ENCODE data around the gene DNAJC3. TPM values are rescaled to one million over a fixed set of nuclear protein-coding genes. Genes with fewer than 3 reads are reported as not detected.

Gene DNAJC3
- total and polyA plus RNA-seq, 2 experiments from 2014 or later, result 19.5 to 27.5 TPM

GRCh38 chr13:95630593-95630992 is 46.3 kb upstream of the DNAJC3 start (continued):
- no peak for TF ChIP-seq CTCF (conservative IDR thresholded peaks at IDR 0.05; ENCODE audit: low read depth in 2 of 2)
- TF ChIP-seq EZH2phosphoT487 (IDR thresholded peaks at IDR 0.05; ENCODE audit: unreplicated experiment), result no peak
- no peak for TF ChIP-seq STAT1 (IDR thresholded peaks at IDR 0.05; ENCODE audit: unreplicated experiment)
- no peak for TF ChIP-seq ZNF114 (CRISPR knock-in tag; IDR thresholded peaks at IDR 0.05)
- no peak for TF ChIP-seq REST (IDR thresholded peaks at IDR 0.05; ENCODE audit: unreplicated experiment)

DNA sequence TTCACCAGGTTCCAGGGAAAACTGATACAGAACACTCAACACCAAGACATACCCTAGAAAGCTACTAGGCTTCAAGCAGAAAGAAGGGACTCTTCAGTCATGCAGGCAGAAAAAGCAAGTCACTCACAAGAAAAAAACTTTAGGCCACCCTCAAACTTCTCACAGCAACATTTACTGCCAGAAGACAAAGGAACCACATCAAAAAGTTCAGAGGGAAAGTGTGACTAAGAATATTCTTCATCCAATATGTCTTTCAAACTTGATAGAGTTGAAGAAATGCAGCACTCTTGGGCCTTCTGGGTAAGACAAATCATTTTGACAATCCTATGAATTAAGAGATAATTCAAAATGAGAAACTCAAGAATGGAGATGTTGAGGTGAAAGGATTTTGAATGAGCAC is 40.1 kb upstream of the DNAJC3 start:
- no peaks in the 10 kb centered on the region for H3F3A ChIP-seq (replicated peaks; ENCODE audit: low read depth)
- H3K9me3 Mint-ChIP-seq, result no peaks in the 10 kb centered on the region
- TF ChIP-seq POLR2AphosphoS5 (IDR thresholded peaks at IDR 0.05; ENCODE audit: low read depth) (no peak), ZNF331 (CRISPR knock-in tag; IDR thresholded peaks at IDR 0.05; ENCODE audit: low read depth) (no peak), STAT1 (IDR thresholded peaks at IDR 0.05; ENCODE audit: unreplicated experiment) (no peak), EZH2phosphoT487 (IDR thresholded peaks at IDR 0.05; ENCODE audit: unreplicated experiment) (no peak), ZNF114 (CRISPR knock-in tag; IDR thresholded peaks at IDR 0.05) (no peak), ETS1 (IDR thresholded peaks at IDR 0.05) (no peak), CREB1 (CRISPR knock-in tag; IDR thresholded peaks at IDR 0.05; ENCODE audit: low read depth) (no peak), EZH2 (IDR thresholded peaks at IDR 0.05; ENCODE audit: low read depth, unreplicated experiment) (no peak), REST (IDR thresholded peaks at IDR 0.05; ENCODE audit: unreplicated experiment) (no peak), NANOG (IDR thresholded peaks at IDR 0.05; ENCODE audit: borderline replicate concordance) (no peak)

More for the DNA sequence above, 40.1 kb upstream of the DNAJC3 start:
- Histone ChIP-seq H3K79me2 (replicated peaks; ENCODE audit: insufficient read depth) (no peaks in the 10 kb centered on the region), H2AFZ (no peak overlapping the region), H3K4me2 (no peak overlapping the region), H3K4me3 (no peak overlapping the region), H3K27ac (ENCODE audit: low read depth) (no peak overlapping the region), H3K9me2 (ENCODE audit: insufficient read depth) (no peaks in the 10 kb centered on the region), H3K27me3 (ENCODE audit: insufficient read depth) (0 out of 2 replicates have a peak, but pooled peaks cover 5% of the 10 kb centered on the region), H3K4me1 (ENCODE audit: insufficient read depth) (peaks cover 6% of the 10 kb centered on the region), H3K36me3 (ENCODE audit: insufficient read depth) (peaks cover 4% of the 10 kb centered on the region), H4K20me1 (replicated peaks; ENCODE audit: insufficient read depth) (no peaks in the 10 kb centered on the region; the same call in 1 of the 2 replicates)
- Mint-ChIP-seq H3K4me1 (peaks cover 9% of the 10 kb centered on the region), H3K27ac (no peak overlapping the region), H3K4me3 (no peak overlapping the region), H3K27me3 (ENCODE audit: insufficient read depth, low read depth, poor library complexity) (peaks cover 6% of the 10 kb centered on the region), H3K36me3 (ENCODE audit: low read depth) (peaks cover 48% of the 10 kb centered on the region)
- ATAC-seq, result no peak
- no peak for DNase-seq (ENCODE audit: low spot score)

Data from GM23338 (cell line).